HG03571 (cell line): ENCODE measurements around the gene ZNF581.

ENCODE experiments used
- ATAC-seq: cut with Tn5 transposase; IDR thresholded peaks from one replicate; pipeline ENCODE4 v1.9.1; 2021; ENCODE audit not compliant: unreplicated experiment

The ZNF581 gene

GRCh38 chr19:55691561-55692481 lies 48.4 kb downstream of the ZNF581 start:
- no peak for ATAC-seq

DNA sequence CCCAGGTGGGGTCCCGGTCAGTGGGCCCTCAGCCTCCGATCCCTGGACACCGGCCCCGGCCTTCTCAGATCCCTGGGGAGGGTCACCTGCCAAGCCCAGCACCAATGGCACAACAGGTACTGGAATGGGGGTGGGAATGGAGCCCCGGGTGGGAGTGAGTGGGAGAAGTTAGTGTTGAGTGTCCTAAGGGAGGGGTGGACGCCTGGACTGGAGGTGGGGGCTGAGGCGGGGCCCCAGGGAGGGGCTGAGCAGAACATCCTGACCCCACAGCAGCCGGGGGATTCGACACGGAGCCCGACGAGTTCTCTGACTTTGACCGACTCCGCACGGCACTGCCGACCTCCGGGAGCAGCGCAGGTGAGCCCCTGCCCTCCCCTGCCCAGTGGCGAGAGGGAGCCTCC lies 49.2 kb downstream of the ZNF581 start:
- no peak for ATAC-seq

DNA sequence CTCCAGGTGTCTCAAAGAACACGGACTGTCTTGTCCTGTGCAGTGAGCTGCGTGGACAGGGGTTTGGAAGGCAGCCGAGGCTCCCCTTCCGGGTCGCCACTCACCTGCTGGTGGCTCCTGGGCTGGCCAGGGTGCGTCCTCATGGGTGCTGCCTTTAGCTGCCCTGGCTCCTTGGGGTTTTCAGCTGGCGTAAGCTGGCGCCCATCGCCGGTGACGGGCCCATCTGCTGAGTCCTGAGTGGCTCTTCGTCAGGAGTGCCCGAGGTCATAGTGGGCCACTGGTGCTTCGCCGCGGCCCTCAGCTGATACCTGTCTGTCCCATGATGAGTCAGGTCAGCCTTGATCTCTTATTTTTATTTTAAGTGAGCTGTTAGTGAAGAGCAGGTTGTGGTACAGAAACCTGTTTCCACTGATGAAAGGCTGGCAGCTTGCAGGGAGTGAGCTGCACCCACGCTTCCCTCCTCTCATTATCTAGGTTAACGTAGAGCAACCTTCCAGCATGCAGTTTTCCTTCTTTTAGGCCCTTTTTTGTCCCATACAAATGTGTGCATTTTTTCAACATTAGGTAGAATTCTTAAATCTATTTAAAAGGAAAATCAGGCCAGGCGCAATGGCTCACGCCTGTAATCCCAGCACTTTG lies 50.0 kb downstream of the ZNF581 start:
- no peak for ATAC-seq

DNA sequence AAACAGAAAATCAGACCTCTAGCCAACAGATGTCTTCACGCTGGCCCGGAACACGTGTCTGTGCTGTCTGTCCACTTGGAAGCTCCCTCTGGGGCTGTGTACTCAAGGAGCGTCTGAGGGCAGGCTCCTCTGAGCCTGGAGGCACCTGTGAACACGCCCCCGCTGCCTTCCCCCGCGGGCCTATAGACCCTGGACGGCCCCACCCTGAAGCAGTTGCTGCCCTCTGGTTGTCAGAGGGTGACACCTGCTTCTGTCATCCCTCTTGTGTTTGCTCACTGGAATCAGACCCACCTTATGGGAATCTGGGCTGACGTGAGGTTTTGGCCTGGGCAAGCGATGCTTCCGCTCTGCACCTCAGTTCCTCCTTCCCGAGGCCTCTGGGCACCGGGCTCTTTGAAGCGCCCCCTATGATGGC lies 50.8 kb downstream of the ZNF581 start:
- no peak for ATAC-seq

GRCh38 chr19:55694656-55695491 lies 51.4 kb downstream of the ZNF581 start:
- ATAC-seq, result no peak
